Left ventricle myocardium inferior (tissue), 1 donor: Measurements from ENCODE around the gene CCL2. TPM values are rescaled to one million over a fixed set of nuclear protein-coding genes. Genes with fewer than 3 reads are reported as not detected.

Source experiments
- DNase-seq: peaks from one replicate; pipeline ENCODE4 v3.0.0-alpha.2; 2020
- H3K27ac ChIP-seq: fragments of 200-600 bp; replicated peaks from 2 replicates; pipeline ENCODE4 v1.8.0; 2021
- H3K27me3 ChIP-seq: fragments of 200-600 bp; 2 replicates; pipeline ENCODE4 v1.8.0; 2021; ENCODE audit warnings: low read depth
- H3K36me3 ChIP-seq: fragments of 200-600 bp; 2 replicates; pipeline ENCODE4 v1.8.0; 2021
- H3K4me1 ChIP-seq: fragments of 200-600 bp; 2 replicates; pipeline ENCODE4 v1.8.0; 2021
- H3K4me3 ChIP-seq: fragments of 200-600 bp; 2 replicates; pipeline ENCODE4 v1.8.0; 2021; ENCODE audit warnings: mild to moderate bottlenecking, moderate library complexity
- H3K9me3 ChIP-seq: fragments of 200-600 bp; replicated peaks from 2 replicates; pipeline ENCODE4 v1.8.0; 2021
- intact Hi-C: fragments of 100-400 bp; cut with micrococcal nuclease; formaldehyde crosslinking; loops from one replicate; pipeline ENCODE4 v1.11.0; 2022
- total RNA-seq: library from RNA; stranded (reverse); fragmentation: NEBNext Ultra II Directional; extraction: Animal tissue kit (Norgen Biotek cat#: 25700); gene quantifications from one replicate; pipeline ENCODE4 v1.2.1, GENCODE V29; 2021
- TF ChIP-seq, protein P1 (sequence below): fragments of 200-600 bp; IDR thresholded peaks from 2 replicates; pipeline ENCODE4 v1.8.0; 2021; ENCODE audit warnings: antibody characterized with exemption, mild to moderate bottlenecking, borderline replicate concordance
- donor health status: DM: no; HTN: yes; CAD: no; lungs with severe emphysema.

CCL2 gene
- total RNA-seq, 1 donor from 2014 or later = 24.3 TPM

DNA sequence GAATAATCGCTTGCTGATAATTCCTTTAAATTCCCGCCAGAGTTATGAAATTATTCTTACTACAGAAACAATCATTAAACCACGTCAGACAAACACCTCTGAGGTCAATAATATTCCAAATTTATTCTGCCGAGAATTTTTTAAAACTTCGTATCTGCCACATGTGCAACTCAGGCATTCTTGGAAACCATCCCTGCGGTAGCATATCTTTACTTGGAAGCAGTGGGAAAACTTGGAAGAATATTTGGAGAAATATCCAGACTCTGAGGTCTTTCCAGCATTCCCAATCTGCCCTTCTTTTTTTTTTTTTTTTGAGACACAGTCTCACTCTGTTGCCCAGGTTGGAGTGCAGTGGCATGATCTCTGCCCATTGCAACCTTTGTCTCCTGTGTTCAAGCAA lies 28.5 kb downstream of the CCL2 start:
- Histone ChIP-seq H3K36me3 (no peaks in the 10 kb centered on the region), H3K4me3 (no peak overlapping the region), H3K27me3 (no peaks in the 10 kb centered on the region), H3K27ac (peak overlapping the region; percentile 63), H3K4me1 (peaks cover 13% of the 10 kb centered on the region), H3K9me3 (no peaks in the 10 kb centered on the region)
- intact Hi-C loops = no loop called here
- TF ChIP-seq, protein P1, sequence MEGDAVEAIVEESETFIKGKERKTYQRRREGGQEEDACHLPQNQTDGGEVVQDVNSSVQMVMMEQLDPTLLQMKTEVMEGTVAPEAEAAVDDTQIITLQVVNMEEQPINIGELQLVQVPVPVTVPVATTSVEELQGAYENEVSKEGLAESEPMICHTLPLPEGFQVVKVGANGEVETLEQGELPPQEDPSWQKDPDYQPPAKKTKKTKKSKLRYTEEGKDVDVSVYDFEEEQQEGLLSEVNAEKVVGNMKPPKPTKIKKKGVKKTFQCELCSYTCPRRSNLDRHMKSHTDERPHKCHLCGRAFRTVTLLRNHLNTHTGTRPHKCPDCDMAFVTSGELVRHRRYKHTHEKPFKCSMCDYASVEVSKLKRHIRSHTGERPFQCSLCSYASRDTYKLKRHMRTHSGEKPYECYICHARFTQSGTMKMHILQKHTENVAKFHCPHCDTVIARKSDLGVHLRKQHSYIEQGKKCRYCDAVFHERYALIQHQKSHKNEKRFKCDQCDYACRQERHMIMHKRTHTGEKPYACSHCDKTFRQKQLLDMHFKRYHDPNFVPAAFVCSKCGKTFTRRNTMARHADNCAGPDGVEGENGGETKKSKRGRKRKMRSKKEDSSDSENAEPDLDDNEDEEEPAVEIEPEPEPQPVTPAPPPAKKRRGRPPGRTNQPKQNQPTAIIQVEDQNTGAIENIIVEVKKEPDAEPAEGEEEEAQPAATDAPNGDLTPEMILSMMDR = no peak
- no peak for DNase-seq

DNA sequence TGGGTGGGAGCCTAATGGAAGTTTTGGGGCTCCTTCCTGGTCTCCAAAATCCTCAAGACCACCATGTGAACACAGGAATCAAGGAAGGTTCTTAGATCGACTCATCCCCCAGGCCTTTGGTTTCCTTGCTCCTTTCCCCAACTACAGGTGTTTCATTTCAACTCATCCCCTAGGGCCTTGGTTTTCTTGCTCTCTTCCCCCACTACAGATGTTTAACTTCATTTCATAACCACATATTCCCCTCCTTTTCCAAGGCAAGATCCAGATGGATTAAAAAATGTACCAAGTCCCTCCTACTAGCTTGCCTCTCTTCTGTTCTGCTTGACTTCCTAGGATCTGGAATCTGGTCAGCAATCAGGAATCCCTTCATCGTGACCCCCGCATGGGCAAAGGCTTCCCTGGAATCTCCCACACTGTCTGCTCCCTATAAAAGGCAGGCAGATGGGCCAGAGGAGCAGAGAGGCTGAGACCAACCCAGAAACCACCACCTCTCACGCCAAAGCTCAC lies 30.3 kb downstream of the CCL2 start, which contains the start of gene CCL11:
TSS of gene CCL11 (plus strand) at position 457 of the 507 bp plus-strand sequence. CDS start 67 bp downstream, outside the sequence.
- Histone ChIP-seq H3K4me3 (peak within 1 kb of the TSS; percentile 38), H3K27me3 (no peaks in the 10 kb centered on the region), H3K36me3 (no peaks in the 10 kb centered on the region), H3K9me3 (no peaks in the 10 kb centered on the region), H3K27ac (peak within 1 kb of the TSS; percentile 63), H3K4me1 (peaks cover 13% of the 10 kb centered on the region)
- TF ChIP-seq, protein P1 = no peak
- DNase-seq = no peak
- intact Hi-C loops = no loop called here

DNA sequence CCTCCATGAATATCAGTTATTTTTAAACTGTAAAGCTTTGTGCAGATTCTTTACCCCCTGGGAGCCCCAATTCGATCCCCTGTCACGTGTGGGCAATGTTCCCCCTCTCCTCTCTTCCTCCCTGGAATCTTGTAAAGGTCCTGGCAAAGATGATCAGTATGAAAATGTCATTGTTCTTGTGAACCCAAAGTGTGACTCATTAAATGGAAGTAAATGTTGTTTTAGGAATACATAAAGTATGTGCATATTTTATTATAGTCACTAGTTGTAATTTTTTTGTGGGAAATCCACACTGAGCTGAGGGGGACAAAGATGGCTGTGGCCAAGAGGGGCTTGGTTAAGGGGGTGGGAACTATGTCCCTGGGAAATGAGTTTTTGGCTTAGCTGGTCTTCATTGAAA lies 32.8 kb downstream of the CCL2 start:
- TF ChIP-seq, protein P1 = no peak
- Histone ChIP-seq H3K27me3 (no peaks in the 10 kb centered on the region), H3K4me3 (no peak overlapping the region), H3K4me1 (peaks cover 13% of the 10 kb centered on the region), H3K27ac (no peak overlapping the region), H3K9me3 (no peaks in the 10 kb centered on the region), H3K36me3 (no peaks in the 10 kb centered on the region)
- intact Hi-C loops = no loop called here
- DNase-seq = no peak

DNA sequence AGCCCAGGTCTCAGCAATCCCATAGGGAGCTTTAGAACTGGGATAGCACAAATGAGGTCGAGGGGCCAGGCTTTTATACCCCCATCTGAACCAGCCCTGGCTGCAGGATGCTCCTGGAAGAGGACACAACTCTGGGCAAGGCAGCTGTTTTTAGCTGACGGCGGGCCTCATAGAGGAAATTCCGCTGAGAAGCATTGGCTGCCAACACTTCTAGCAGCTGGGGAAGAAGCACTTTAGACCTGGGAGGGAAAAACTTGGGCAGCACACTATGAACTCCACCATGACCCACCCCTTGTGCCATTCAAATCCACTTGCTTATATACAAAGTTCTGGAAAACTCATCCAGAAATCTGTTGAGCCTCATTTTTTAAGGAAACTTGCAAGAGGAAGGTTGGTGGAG lies 35.5 kb downstream of the CCL2 start:
- no peaks in the 10 kb centered on the region for H3K27me3 ChIP-seq
- H3K4me3 ChIP-seq = no peak overlapping the region
- TF ChIP-seq, protein P1 = no peak
- H3K27ac ChIP-seq = no peak overlapping the region
- intact Hi-C loops = no loop called here
- no peak for DNase-seq
- H3K4me1 ChIP-seq = no peaks in the 10 kb centered on the region
- no peaks in the 10 kb centered on the region for H3K9me3 ChIP-seq
- H3K36me3 ChIP-seq = no peaks in the 10 kb centered on the region

DNA sequence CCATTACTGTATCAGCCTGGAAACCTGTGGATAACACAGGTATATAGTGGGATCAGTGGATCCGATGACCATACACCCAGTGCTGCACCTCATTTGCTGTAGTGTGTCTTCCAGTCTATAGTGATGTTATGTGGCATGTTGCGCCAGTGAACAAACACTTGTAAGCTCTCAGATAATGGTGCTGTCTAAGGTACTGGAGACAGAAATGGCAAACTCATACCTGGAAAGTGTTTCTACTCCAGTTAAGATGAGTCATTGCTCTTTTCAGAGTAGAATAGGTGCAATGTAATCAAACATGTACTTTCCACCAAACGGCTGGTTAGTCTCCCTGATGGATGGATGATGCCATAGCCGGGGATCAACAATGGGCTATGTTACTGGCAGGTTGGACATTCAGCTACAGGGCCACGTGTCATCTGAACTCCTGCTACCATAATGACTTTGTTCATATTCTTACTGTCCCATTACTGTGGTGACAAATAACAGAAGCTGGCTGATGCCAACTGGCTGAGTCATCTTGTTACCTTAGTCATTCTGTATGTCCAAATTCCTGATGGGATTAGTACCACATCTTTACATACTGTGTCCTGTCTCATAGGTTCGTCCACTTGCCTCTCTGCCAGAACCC lies 36.8 kb downstream of the CCL2 start:
- intact Hi-C loops = no loop called here
- no peak overlapping the region for H3K27ac ChIP-seq
- TF ChIP-seq, protein P1 = no peak

More for the DNA sequence above, 36.8 kb downstream of the CCL2 start:
- no peak for DNase-seq
- H3K36me3 ChIP-seq = no peaks in the 10 kb centered on the region
- H3K4me1 ChIP-seq = no peaks in the 10 kb centered on the region
- no peaks in the 10 kb centered on the region for H3K9me3 ChIP-seq
- no peak overlapping the region for H3K4me3 ChIP-seq
- no peaks in the 10 kb centered on the region for H3K27me3 ChIP-seq
